ENCODE measurements around the gene RITA1.

Gene RITA1

GRCh38 chr12:113154351-113154973, 31.1 kb upstream of the RITA1 start:
- peak in 1 of 2 experiments; percentile 24 for DNase-seq

DNA sequence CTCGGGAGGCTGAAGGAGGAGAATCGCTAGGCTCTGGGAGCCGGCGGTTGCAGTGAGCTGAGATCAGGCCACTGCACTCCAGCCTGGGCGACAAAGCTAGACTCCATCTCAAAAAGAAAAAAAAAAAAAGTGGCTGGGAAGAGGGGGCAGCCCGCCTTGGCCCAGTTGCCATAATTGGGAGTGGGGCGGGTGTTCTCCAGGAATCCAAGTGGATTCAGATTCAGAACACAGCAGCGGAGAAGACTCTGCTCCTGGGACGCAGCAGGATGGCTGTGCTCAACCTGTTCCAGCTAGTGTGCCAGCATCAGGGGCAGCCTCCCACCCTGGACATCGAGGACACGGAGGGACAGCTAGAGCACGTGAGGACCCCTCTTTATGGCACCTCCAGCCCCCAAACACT, 30.5 kb upstream of the RITA1 start:
- no peak for DNase-seq

- no peak for DNase-seq
These were observed 29.9 kb upstream of the RITA1 start for GRCh38 chr12:113155646-113156045.

DNA sequence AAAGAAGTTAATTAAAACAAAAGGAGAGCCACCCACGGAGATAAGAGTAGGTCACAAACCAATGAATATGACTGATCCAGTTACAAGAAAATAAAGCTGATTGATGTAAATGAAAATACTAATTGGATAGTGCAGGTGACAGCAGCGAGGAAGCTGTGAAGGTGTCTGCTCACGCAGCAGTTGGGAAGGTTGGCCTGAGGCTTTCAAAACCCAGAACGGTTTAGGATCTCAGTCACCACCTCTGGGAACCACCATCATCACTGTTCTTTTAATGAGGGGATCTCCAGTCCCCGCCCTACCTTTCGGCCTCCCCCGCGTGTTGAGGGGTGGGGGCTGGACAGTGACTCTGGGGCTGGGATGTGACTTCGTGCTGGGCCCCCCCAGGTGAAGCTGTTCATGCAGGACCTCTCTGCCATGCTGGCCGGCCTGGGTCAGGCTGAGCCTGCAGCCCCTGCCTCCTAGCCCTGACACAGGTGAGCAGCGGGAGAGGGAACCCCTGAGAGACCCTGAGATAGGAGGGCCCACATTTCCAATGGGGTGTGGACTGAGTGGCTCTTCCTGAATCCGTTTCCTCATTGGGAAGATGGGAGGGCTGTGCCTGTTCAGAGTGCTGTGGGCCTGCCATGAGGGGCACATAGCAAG, 28.2 kb upstream of the RITA1 start:
- no peak for DNase-seq

- no peak for DNase-seq
These were observed 26.9 kb upstream of the RITA1 start for GRCh38 chr12:113158439-113159203.

- no peak for DNase-seq
These were observed 25.6 kb upstream of the RITA1 start for GRCh38 chr12:113159937-113160336.

GRCh38 chr12:113161415-113162016, 24.0 kb upstream of the RITA1 start:
- DNase-seq, result peak in 1 of 2 experiments; percentile 25

GRCh38 chr12:113162102-113163029, 23.2 kb upstream of the RITA1 start:
- no peak for DNase-seq

GRCh38 chr12:113163030-113163360, 22.5 kb upstream of the RITA1 start:
- DNase-seq, result no peak

DNA sequence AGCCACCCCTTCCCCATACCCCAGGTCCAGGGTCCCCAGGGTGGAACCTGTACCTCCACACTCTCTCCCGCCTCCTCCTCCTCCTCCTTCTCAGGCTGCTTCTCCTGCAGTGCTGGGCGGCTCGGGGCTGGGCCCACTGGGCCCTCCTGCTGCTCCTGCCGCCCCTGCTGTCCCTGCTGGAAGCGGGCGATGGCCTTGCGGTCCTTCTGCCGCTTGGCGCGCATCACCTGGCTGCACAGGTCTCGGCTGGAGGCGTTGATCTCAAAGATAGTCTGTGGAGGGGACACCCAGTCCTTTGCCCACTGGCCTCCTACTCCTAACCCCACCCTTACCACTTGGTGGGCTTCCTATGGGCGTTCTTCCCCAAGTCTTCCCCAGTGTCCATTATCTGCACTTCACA, 21.5 kb upstream of the RITA1 start:
- no peak for DNase-seq

- no peak for DNase-seq
These were observed 19.7 kb upstream of the RITA1 start for GRCh38 chr12:113165521-113166450.

DNA sequence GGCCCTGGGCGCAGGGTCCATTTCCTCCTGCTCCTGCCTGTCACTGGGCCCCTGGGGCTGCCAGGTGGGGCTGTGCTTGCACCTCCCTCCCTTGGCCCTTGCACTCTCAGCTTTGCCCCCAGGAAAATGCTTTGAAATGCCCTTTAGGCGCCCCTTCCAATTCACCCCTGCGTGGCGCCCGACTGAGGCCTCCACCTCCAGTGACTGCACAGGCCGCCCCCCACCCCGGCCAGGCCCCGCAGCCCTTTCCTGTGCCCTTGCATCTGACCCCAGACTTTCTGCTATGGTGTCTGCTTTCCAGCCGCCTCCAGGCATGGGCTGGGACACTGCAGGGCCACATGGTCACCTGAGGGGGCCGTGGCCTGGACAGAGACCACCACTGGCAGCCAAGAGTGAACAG, 17.7 kb upstream of the RITA1 start:
- no peak for DNase-seq

DNA sequence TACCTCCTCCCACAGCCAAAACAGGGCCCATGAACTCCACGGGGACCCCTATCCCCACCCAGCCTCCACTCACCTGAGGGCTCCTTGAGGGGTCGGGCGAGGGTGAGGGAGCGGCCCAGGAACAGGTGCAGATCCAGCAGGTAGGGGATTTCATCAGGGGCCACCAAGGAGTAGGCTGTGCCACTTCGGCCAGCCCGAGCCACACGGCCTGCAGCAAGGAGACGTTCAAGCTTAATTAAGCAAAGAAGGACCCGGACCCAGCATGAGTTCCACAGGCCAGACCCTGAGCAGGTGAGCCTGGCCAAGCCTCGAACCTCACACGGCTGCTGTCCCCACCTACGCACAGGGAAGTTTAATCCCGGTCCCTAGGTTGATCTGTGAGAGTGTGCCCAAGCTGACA, 15.8 kb upstream of the RITA1 start:
- no peak for DNase-seq

DNA sequence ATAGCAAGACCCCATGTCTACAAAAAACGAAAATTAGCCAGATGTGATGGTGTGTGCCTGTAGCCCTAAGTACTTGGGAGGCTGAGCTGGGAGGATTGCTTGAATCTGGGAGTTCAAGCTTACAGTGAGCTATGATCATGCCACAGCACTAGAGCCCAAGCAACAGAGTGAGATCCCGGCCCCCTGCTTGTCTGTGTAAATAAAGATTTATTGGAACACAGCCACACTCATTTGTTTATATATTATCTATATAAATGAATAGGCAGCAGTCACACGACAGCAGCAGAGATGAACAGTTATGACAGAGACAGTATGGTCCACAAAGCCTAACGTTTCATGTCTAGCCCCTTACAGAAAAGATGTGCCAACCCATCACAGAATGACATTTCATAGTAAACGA, 15.1 kb upstream of the RITA1 start:
- DNase-seq, result no peak

DNA sequence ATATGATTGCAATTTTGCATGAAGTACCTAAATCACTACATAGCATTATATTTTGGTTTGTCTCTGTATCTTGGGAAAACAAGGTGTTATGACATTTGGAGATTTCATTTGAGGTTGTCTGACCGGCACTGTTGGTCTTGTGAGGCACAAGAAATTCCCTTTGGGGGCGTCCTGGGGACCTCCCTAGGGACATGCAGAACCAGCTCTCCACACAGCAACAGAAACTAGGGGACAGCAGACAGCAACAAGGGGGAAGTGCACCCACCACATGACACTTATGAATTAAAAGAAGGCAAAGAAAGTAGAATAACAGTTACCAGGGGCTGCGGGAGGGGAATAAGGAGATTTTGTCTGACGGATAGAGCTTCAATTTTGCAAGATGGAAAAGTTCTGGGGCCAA, 14.6 kb upstream of the RITA1 start:
- no peak for DNase-seq

GRCh38 chr12:113171543-113171942, 14.0 kb upstream of the RITA1 start:
- DNase-seq, result no peak

DNA sequence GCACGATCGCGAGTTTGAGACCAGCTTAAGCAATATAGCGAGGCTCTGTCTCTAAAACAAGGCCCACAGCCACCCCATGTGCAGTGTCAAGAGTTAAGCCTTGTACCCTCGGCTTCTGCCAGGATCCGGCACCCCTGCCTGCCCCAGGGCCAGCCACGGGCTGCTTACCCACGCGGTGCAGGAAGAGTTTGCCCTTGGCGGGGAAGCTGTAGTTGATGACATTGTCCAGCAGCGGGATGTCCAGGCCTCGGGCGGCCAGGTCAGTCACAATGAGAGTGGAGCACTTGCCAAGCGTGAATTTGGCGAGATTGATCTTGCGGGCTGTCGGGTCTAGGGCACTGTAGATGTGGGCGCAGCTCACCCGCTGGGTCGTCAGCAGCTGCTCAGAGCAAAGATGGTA, 13.3 kb upstream of the RITA1 start:
- DNase-seq, result no peak

GRCh38 chr12:113173081-113173698, 12.3 kb upstream of the RITA1 start:
- DNase-seq, result no peak

DNA sequence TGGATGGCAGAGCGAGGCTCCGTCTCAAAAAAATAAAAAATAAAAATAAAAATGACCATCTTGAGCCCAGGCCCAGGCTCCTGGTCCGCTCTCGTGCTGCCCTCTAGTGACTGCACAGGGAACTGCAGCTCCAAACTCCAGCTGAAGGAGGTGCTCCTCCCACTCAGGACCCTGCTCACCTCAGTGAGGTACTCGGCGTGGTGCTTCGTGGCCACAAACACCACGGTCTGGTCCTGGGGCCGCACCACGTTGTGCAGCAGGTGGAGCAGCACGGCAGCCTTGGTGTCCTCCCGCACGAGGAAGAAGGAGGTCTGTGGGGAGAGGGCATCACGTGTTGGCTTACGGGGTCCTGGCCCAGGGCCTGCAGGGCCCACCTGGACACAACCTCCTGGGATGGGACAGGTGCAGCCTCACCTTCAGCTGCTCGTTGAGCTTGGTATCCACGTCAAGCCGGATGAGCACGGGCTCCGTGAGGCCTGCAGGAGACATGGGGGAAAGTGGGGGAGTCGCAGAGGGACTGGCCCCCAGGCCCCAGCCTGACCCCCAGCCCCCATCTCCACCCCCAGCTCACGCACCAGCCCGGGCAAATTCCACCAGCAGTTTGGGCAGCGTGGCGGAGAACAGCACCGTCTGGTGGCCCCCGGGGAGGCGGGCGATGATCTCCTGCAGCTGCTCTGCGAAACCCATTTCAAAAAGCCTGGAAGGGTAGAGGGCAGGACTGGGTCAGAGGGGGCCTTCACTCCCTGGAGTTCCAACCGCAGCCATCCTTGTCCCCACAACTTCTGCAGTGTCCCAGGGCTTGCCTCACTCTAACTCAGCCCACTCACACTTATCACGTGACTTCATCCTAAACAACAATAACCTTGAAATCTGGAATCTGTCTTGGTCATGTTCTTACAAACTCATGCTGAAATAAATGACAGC, 10.8 kb upstream of the RITA1 start:
- peak; percentile 68 to 75 for DNase-seq

DNA sequence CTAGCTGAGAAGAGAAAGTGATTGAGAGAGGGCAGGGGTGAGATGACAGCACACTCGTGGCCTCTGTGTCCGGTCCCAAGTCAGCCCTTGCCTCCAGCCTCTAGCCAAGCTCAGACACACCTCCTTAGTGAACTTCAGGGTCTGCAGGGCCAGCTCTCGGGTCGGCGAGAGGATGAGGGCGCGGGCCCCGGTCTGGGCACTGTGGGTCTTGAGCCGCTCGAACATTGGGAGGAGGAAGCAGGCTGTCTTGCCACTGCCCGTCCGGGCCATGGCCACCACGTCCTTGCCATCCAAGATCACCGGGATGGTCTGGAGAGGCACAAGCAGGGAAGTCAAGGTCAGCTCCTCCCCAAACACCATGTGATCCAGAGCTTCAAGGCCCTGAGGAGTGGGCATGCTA, 6.5 kb upstream of the RITA1 start:
- DNase-seq, result no peak

All from stimulated activated CD4-positive, alpha-beta T cell treated with anti-CD3 and anti-CD28 coated beads, Interleukin-4, amount 100 ng/mL, for 4 hours (primary cell).